GM15510 (cell line): Measurements from ENCODE around the gene ADRM1.

Source experiments
- POLR2A ChIP-seq: IDR thresholded peaks from 3 replicates; pipeline ENCODE4 v1.6.1; 2011; ENCODE audit warnings: borderline replicate concordance; ENCODE audit not compliant: insufficient read length; ENCODE audit errors: extremely low read depth

The ADRM1 gene

DNA sequence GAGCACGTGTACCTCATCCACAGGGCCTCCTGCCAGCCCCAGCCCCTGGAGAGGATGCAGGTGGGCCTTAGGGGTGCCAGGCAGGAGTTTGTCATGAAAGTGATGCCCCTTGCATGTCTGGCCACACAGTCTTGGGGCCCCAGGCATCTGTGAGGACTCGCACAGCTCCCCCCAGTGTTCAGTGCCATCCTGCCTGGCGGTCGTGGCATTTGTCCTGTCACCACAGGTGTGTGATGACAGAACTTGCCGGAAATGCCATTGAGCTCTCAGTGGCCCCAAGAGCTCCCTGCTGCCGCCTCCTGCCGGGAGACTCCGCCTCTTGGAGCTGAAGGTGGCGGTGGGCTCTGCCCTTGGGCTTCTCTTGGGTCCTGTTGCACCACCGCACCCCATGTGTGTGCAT lies 30.6 kb upstream of the ADRM1 start:
- no peak for TF ChIP-seq POLR2A

DNA sequence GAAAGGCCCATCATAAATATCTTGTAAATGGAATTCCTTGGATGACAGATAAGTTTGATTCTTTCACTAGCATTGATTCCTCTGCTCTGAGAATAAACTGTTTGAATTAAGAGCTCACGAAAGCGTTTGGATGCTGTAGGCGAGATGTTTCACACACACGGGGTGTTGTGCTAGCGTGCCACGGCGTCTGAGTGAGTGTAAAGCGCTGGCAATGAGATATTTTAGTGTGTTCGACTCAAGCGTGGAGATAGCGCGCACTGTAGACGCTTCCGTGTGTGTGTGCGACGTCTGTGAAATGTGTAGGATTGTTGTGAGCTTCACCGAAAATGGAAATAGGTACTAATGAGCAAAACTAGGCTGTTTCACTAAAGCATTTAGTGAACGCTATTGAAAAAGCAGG lies 29.4 kb upstream of the ADRM1 start:
- TF ChIP-seq POLR2A, result no peak

DNA sequence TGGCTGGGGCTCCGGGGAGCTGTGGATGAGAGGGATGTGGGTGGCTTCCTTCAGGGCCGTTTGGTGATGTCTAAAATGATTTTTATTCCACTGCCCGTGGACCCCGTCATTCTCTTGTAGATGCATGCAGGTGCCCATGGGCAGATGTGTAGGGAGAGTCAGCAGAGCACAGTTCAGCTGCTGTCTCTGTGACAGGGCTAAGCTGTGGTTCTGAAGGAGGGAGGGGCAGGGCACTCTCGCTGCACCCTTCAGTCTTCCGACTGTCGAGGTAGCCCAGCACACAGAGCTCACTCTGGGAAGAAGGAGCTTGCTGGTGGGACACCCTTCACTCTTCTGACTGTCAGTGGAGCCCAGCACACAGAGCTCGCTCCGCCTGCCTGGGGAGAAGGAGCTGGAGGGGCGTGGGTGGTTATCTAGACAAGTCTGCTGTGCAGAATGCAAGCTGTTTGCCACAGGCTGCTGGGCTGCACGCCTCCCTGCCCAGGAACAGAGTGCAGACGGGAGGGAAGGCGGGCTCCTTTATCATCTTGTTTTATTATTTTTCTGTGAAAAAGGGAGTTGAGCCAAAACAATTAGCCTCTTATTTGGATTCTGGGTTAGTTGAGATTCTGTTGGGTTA lies 28.4 kb upstream of the ADRM1 start:
- TF ChIP-seq POLR2A, result no peak

DNA sequence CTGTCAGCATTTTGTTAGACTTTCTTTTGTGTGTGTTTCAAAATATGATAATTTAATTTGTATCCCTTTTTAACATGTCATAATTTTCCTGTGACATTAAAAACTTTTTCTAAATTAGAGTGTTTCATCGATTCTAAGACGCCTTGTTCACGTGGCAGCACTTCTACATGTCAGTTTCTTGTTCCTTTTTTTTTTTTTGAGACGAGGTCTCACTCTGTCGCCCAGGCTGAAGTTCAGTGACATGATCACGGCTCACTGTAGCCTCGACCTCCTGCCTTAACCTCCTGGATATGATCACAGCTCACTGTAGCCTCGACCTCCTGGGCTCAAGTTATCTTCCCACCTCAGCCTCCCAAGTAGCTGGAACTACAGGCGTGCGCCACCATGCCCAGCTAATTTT lies 27.6 kb upstream of the ADRM1 start:
- no peak for TF ChIP-seq POLR2A

DNA sequence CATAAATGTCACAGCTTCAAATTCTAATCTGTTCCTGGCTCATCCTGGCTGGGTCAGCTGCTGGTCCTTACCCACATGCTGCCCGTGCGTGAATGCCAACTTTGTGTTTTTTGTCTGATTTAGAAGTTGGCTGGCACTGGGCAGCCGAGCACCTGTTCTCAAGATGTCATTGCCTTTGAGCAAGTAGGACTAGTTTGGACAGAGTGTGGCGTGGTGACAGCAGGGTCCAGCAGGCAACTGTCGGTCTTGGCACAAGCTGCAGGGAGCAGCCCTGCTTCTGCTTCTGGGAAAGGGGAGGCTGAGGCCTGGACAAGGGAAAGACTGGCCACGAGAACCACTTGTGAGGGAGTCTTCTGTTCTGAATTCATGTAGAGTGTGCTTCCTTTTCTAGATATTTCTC lies 26.4 kb upstream of the ADRM1 start:
- no peak for TF ChIP-seq POLR2A

DNA sequence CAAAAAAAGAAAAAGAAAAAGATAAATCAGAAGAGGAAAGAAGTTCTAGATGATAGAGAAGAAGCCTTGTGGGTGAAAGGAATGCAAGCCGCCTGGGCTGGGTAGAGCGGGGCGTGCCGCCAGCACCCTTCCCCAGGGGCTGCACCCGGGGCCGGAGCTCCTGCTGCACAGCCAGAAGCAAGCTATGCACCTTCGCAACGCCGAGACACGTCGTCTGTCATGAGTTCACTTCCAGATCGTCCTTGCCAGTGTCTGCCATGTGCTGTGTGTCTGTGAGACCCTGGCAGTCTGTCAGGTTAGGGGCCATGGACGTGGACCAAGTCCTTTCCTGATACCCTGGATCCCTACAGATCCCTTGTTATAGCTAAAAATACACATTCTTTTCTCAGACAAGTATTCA lies 25.5 kb upstream of the ADRM1 start:
- TF ChIP-seq POLR2A, result no peak

DNA sequence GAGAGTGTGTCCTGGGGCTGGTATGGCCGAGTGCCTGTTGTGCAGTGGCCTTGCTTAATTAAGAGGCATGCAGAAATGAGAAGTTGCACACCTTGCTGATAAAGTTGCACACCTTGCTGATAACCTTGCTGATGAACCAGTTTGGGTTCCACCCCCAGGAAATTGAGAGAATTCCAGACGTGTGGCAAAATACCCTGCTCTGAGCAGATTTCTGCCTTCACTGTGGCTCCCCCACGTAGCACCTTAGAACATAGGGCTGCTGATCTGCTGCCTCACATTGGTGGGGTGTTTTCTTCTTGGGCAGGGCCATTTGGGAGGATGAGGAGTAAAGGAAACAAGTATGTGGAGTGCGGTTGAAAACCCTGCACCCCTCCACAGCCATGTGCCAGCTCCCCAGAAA lies 22.5 kb upstream of the ADRM1 start:
- no peak for TF ChIP-seq POLR2A

DNA sequence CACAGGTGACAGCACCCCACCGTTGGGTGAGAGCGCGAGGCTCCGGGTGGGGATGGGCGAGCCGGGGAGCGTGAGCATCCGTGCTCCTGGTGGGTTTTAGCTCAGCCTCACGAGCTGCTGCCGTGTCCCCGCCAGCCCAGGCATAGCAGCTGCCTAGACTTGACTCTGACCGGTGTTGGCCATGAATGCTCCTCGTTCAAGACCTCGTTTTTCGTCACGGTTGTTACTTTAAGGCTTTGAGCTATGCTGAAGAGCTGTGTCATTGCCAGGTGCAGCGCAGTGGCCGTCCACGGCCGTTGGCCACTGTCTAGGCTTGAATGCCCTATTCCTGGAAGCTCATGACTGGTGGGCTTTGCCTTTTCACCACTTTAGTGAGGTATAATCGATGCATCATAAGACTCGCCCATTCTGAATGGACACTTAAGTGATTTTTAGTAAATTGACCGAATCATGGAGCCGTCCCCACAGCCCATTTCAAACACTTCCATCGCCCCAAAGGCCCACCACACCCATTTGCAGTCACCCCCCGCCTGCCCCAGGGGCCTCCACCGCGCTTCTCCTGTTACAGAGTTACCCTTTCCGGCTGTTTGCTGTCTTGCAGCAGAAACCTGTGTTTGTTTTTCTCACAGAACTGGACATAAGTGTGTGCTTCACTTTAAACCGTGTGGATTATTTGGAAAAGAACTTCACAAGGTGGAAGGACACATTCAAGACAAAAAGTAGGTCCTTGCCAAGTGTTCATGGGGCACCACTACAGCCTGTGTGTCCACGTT lies 21.4 kb upstream of the ADRM1 start:
- no peak for TF ChIP-seq POLR2A

DNA sequence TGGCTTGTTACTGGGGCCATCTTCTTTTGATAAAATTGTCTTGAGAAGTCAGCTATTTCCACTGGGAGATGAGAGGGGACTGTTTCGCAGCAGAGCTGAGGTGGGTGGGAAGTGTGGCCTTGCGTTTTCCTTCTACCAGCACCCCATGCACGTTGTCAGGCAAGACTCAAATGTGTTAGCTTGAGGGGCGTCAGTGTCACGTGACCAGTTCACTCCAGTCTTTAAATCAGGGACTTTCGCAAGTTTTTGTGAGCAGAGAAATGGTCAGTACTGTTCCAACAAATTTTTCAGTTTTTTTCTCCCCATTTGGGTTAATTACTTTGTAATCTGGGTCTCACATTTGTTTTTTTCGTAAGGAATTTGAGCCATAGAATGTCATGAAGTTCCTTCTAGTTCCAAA lies 20.7 kb upstream of the ADRM1 start:
- no peak for TF ChIP-seq POLR2A

DNA sequence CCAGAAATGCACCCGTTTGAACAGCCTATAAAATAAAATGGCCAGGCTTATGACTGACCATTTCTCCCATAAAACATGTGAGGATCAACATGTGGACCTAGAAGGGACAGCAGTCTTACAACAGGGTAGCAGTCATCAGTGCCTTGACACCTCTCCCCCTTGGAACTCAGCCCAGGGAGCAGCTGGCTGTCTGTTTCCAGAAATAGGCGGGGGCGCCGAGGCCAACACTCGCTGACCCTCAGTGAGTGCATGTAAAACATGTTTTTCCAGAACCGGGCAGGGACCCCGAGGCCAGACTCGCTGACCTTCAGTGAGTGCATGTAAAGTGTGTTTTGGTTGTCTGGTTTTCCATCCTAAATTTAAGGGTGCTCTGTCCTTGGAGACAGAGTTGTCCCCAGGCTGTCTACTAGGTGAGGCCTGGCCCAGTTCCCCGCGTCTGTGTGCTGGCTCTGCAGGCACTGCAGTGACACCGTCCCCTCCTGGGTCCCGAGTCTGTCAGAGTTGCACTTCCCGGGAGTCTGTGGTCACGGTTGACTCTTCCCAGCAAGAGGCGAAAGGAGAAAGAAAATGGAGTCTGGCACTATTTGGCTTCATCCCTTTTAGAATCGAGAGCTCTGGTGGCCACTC lies 19.8 kb upstream of the ADRM1 start:
- no peak for TF ChIP-seq POLR2A

DNA sequence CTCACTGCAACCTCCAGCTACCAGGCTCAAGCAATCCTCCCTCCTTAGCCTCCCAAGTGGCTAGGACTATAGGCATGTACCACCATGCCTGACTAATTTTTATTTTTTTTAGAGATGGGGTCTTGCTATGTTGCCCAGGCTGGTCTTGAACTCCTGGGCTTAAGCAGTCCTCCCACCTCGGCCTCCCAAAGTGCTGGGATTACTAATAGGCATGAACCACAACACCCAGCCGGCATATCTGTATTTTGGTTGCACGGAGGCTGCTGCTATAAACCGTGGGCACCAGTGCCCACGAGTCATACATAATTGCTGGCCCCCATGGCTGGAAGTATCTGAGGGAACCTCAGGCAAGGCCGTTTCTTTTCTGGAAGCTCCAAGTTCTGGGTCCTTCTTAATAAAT lies 18.3 kb upstream of the ADRM1 start:
- no peak for TF ChIP-seq POLR2A

DNA sequence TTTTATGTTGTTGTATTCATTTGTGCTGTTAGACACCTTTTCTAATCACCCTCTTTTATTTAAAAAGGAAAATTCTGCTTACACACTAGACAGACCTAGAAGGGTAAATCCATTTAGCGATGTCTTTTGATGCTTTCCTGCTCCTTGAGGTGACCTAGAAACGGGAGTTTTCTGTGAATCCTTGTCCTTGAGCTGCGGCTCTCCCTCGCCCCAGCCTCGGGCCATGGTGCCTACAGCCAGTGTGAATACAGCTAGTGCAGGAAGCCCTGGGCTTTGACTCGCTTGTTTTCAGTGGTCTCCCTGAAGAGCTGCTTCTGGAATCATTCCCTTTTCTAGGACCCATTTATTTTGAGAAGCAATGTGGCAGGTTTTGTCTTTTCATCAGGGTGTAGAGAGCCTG lies 17.6 kb upstream of the ADRM1 start:
- no peak for TF ChIP-seq POLR2A

DNA sequence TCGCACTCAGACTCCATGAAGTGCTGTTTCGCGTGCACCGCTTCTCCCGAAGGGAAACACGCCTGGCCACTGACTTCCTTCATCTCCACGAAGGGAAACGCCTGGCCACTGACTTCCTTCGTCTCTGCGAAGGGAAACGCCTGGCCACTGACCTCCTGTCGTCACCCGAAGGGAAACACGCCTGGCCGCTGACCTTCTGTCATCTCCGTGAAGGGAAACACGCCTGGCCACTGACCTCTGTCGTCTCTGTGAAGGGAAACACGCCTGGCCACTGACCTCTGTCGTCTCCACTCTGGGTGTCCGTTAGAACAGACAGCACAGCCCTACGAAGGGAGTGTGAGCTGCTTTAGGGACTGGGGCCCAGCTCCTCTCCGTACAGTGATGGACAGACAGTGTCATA lies 17.1 kb upstream of the ADRM1 start:
- TF ChIP-seq POLR2A, result no peak

DNA sequence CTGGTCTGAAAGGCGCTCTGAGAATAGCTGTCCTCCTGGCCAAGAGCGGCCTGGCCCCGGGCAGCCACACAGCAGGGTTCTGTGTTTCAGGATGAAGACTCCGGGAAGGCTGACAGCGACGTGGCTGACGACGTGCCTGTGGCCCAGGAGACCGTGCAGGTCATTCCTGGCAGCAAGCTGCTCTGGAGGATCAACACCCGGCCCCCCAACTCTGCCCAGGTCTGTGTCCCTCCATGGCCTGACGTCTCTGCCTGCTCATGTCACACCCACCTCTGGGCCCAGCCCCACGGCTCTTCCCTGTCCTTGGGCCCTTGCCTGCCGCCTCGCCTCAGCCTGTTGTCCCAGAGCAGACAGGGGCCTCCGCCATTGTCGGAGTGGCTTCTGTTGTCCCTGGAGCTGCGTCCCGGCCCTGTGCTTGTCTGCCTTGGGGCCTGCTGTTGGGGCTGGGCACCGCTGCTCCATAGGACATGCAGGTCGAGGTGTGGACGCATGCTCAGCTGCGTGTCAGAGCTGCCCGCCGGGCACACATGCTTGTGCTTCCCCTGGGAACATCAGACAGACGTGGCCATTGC lies 16.2 kb upstream of the ADRM1 start:
- TF ChIP-seq POLR2A, result no peak

DNA sequence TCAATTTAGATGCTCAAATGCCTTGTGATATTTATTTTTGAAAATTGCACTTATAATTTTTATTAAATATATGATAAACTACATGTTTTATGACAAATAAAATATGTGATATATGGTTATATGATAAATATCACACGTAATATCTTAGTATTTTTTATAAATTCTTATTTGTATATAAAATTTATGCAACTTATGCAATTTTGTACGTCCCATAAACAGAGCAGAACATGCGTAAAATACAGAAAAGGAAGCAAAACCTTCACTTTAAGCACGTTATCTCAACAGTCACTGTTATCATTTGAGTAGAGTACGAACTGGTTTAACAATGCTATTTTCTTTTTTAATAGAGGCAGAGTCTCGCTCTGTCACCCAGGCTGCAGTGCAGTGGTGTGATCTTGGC lies 15.7 kb upstream of the ADRM1 start:
- TF ChIP-seq POLR2A, result no peak

DNA sequence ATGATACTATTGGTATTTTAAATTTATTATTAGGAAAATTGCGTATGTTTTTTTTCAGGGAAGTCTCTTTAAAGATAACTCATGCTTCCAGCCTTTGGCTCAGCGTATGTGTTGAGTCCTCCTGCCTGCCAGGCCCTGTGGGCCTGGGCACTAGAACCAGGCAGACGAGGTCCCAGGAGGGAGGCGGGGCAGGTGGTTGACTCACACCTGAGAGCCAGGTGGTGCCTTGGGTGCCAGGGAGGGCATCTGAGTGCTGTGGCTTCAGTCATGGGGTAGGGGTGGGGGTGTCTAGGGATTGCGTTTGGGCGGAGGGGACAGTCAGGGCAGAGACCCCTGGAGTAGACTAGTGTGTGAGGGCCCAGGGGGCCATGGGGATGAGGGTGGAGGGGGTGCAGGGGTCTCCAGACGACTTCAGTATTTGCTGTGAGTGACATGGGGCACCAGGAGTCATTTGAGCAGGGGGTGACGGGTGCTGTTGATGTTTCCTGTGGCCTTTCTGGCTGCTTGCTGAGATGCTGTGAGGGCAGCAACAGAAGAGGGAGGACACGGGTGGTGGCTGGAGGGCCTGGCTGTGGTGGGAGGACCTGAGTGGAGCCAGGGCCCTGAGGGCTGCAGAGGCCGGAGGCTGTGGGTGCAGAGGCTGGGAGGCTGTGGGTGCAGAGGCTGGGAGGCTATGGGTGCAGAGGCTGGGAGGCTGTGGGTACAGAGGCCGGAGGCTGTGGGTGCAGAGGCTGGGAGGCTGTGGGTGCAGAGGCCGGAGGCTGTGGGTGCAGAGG lies 14.8 kb upstream of the ADRM1 start:
- TF ChIP-seq POLR2A, result no peak

DNA sequence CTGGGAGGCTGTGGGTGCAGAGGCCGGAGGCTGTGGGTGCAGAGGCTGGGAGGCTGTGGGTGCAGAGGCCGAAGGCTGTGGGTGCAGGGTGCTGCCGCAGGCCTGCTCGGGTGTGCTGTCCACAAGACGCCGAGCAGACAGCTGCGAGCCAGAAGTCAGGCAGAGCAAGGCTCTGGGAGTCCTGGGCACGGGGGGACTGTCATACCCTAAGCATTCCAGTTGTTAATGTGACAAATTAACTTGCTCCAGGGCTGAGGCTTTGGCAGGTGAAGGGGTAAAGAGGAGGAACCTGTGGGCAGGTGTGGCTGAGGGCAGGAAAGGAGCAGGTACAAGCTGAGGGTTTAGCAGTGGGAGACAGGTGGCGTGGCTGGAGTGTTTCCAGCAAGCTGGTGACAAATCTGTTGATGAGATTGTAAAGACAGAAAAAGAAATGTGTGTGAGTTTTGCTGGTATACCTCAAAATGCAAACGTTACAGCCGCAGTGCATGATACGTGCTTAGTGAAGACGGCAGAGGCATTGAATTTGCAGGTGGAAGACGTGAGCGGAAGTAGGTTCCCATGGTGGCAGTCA lies 14.2 kb upstream of the ADRM1 start:
- TF ChIP-seq POLR2A, result no peak
